Mucosa of gallbladder (tissue), 1 donor: ENCODE results near the gene SLC7A7. TPM values are rescaled to one million over a fixed set of nuclear protein-coding genes. Genes with fewer than 3 reads are reported as not detected.
"Not testable (repeated sequence)": the region's sequence is repeated elsewhere in the genome, so short reads cannot be mapped to it uniquely, and the experiment has no call there.

ENCODE experiments used
- DNase-seq: peaks from one replicate; pipeline ENCODE4 v3.0.0-alpha.2; 2020; ENCODE audit warnings: low spot score
- total RNA-seq: library from RNA; stranded (reverse); gene quantifications from one replicate; pipeline ENCODE4 v1.2.1, GENCODE V29; 2021
- donor health status: DM: no; HTN: no; CAD: no.

SLC7A7 gene
- total RNA-seq, 1 donor from 2014 or later = 72.7 TPM

DNA sequence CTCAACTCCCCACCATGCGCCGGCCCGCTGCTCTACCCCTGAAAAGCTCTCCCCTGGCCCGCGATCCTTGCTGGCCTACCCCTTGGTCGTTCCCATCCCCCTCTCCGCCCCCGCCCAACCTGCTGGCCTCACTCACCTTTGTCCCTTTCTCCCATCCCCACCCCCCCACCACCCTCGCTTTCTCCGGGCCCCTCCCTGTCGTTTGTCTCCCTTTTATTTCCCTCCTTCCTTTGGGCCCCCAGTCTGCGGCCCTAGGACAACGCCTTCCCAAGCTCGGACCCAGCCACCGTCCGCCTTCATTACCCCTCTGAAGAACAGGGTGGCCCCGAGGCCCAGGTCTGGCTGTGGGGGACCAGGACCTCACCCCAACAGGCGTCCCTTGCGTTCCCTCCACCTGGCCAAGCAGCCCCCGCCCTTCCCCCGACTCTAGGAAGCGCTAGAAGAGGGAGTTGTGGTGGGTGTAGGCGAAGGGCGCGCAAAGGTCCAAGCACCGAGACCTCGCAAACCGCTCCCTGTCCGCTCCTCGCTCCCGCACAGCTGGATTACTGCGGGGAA lies 6.9 kb upstream of the SLC7A7 start:
- no peak for DNase-seq

DNA sequence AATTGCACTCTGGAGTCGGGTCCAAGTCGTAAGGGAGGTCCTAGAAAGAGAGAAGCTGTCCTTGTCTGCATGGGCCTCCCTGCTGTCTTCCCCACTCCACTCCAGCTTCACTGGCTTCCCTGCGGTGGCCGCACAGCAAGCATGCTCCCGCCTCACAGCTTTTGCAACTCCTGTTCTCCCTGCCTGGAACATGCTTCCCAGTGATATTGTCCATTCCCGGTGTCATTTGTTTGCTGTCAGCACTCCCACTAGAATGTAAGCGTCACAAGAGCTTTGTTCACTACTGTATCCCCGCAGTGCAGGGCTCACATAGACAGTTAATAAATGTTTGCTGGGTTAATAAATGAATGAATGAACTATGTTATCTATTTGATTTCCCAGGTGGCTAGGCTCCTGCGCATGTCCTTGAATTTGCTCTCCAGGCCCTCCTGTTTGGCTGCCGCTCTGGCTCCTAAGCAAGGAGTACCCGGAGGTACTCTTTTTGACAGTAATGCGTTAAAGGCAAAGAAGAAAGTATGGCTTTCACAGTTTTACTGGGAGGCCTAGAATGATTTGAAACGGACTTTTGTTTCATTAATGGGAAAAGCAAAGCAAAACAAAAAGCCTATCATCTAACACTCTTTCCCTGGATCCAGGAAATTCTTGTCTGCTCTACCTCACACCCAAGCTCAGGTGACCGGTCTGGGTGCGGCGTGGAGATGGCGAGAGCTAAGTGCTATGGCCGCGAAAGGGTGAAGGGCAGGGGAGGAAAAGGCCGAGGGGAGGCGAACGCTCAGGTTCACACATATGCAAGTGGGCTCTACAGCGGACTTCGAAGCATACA lies 6.2 kb upstream of the SLC7A7 start:
- peak; percentile 77 for DNase-seq

DNA sequence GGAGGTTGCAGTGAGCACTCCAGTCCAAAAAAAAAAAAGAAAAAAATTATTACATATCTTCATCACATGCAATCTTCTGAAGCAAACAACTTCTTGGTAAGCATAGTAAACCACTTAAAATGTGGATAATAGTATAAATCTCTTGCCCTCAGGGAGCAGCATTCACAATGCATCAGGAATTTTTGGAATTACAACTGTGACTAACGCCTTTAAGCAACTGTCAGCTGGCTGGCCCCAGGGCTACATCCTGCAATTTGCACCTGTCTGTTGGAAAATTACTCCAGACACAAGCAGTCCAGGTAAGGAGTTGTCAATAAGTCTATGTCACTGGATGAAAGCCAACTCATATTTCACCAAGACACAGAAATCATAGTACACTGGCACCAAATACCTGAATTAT lies 5.5 kb upstream of the SLC7A7 start:
- DNase-seq = no peak

DNA sequence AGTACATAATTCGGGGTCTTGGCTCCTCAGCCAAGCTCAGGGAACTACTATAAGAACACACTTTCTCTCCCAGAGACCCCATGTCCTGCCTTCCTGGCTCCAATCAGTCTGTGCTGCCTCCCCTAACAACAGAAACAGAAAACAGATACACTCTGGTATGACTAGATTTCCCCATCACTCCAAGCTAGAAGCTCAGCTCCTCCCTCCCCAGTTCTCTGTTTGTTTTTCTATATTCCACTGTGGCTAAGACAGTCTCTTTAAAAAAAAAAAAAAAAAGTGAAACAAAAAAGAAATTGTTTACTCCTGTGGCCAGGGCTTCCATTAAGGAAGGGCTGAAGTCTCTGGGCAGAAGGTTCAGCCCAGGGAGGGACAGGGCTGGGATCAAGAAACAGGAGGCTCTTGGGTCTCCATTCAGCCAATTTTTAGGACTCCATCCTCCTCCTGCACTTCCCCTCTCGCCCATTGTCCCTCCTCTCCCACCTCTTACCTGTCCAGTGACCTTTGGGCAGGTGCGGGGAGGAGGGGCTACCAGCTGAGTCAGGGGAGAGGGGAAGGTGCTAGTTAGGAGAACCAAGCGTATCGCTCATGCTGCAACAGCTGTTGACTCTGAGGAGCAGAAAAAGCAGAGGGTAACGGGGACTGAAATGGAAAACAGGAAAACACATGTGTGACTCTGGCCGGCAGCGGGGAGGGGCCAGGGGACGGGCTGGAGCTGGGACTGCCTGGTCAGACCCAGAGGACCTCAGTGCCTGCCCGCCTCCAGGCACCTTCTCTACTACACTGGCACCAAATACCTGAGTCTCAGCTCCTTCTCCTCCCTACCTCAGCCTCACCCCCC lies 4.1 kb upstream of the SLC7A7 start:
- peak; percentile 64 for DNase-seq

DNA sequence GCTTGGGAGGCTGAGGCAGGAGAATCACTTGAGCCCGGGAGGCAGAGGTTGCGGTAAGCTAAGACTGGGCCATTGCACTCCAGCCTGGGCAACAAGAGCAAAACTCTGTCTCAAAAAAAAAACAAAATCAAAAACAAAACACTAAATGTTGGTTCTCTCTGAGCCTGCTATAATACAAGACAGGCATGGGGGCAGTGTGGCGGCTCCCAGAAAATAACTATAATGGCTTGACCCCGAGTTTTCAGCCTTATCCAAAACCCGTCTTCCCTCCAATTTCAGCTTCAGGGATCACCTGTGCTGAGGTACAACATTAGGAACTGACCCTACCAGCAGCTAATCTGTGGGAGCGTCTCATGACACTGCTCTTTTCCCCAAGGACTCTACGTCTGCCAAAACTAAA lies 862 bp downstream of the SLC7A7 start:
- DNase-seq = no peak

DNA sequence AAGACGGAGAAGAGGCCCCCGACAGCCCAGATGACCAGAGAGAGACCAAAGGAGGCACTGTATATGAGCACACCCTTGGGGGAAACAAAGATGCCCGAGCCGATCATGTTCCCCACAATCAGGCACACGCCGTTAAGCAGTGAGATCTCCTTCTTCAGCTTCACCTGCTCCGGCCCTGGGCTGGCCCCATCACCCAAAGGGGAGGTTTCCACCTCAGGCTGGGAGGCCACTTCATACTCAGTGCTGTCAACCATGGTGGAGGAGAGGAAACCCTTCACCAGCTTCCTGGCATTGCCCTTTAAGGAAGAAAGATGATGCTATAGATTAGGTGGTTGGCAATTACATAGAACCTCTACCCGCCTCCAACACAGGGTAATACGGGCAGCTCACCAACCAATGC lies 2.1 kb downstream of the SLC7A7 start:
- DNase-seq = no peak

DNA sequence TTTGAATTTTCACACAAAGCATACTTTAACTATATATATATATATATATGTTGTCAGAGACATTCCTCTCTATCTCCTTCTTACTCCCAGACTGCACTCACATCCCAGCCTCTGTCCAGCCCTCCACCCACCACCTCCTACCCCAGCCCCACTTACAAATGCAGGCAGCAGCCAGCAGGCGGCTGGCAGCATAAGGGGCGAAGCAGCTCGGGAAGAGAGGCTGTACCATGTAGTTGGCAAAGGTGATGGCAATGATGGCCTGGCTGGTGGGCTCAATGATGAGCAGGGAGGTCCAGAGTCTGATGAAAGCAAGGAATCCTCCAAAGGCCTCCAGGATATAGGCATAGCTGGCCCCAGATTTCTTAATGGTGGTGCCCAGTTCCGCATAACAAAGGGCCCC lies 2.5 kb downstream of the SLC7A7 start:
- DNase-seq = no peak

DNA sequence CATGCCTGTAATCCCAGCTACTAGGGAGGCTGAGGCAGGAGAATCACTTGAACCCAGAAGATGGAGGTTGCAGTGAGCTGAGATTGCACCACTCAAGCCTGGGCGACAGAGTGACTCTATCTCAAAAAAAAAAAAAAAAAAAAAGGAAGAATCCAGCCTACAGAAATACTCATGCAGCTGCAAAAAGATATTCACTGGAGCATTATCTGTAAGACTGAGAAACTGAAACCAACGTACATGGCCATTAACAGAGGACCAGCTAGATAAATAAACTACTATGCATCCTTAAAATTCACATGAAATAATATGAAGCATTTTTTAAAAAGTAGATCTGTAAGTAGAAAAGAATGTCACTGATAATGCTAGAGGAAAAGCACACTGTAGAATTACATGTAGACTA lies 3.5 kb downstream of the SLC7A7 start:
- no peak for DNase-seq

DNA sequence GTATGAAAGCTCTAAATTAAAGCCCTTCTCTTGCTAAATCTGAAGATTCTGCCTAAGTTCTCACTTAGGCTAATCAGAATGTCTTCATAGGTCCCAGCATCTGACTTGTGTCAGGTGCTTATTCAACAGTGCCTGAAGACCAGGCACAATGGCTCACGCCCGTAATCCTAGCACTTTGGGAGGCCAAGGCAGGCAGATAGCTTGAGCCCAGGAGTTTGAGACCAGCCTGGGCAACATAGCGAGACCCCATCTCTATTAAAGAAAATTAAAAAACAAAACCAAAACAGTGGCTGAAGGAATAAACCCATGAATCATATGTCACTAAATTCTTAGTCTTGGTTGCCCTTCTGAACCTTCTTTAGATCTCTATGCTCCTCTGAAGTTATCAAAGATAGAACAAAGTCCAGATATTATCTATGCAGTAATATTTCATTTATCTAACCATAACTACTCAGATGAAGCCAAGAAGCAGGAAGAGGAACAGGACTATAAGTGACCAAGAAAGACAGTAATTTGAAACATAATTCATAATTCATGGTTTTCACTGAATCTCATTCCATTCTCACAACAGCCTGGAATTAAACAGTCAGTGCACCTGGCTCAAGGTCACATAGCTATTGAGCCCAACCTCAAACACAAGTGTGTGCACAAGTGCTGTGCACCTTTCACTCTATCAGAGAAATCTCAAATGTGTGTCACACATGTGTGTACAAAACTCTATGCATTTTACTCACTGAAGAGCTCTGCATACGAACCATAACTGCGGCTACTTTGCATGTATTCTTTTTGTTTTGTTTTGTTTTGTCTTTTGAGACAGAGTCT lies 6.6 kb downstream of the SLC7A7 start:
- no peak for DNase-seq

DNA sequence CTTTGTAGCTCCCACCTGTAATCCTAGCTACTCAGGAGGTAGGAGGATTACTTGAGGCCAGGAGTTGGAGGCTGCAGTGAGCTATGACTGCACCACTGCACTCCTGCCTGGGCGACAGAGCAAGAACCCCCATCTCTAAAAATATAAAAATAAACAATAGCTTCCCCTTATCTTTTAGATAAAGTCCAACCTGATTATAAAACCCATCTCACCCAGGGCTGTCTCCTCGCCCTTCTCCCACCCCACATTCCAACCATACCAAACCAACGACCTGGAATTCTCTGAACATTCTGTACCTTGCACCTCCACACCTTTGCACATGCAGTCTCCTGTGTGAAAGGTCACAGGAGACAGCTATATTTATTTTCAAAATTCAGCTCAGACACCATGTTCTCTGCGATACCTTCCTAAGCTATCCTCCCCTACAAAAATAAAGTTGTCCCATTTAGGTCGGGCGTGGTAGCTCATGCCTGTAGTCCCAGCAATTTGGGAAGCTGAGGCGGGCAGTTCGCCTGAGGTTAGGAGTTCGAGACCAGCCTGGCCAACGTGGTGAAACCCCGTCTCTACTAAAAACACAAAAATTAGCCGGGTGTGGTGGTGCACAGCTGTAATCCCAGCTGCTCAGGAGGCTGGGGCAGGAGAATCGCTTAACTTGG lies 7.7 kb downstream of the SLC7A7 start:
- DNase-seq = peak; percentile 68

DNA sequence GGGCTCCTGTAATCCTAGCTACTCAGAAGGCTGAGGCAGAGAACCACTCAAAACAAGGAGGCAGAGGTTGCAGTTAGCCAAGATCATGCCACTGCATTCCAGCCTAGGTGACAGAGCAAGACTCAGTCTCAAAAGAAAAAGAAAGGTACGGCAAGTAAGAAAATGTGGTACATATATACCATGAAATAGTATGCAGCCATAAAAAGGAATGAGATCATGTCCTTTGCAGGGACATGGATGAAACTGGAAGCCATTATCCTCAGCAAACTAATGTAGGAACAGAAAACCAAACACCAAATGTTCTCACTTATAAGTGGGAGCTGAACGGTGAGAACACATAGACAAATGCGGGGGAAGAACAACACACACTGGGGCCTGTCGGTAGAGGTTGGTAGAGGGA lies 10.0 kb downstream of the SLC7A7 start:
- not testable (repeated sequence) for DNase-seq

DNA sequence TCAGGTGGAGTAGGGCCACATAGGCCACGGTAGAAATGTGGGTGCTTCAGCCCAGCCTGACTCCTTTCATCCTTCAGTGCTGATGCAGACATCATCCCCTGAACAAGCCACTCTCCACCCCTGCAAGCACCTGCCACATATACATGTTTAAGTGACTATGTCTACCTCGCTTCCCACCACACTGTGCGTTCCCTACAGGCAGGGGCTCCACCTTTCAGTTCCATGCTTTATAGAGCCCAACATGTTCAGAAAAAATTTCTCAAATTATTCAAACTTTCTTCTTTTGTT lies 11.6 kb downstream of the SLC7A7 start:
- DNase-seq = no peak

DNA sequence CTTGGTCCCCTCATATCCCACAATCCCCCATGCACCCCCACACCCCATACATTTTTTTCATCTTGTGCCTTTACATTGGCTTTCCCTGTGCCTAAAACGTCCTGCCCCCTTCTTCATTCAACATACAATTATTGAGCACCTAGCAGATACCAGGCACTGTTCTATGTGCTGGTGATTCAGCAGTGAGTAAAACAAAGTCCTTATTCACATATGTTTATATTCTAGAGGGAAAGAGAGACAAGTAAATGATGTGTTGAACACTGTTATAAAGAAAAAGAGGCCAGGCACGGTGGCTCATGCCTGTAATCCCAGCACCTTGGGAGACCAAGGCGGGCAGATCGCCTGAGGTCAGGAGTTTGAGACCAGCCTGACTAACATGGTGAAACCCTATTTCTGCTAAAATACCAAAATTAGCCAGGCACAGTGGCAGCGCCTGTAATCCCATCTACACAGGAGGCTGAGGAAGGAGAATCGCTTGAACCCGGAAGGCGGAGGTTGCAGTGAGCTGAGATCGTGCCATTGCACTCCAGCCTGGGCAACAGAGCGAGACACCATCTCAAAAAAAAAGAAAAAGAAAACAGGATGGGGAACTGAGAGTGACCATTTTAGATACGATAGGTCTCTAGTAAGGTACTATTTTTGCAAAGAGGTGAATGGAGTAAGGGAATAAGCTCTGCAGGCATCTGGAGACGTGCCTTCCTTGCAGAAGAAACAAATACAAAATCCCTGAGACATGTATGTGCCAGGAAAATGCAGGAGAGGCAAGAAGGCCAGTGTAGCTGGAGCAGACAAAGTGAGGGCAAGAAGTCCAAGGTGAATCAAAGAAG lies 12.2 kb downstream of the SLC7A7 start:
- no peak for DNase-seq

DNA sequence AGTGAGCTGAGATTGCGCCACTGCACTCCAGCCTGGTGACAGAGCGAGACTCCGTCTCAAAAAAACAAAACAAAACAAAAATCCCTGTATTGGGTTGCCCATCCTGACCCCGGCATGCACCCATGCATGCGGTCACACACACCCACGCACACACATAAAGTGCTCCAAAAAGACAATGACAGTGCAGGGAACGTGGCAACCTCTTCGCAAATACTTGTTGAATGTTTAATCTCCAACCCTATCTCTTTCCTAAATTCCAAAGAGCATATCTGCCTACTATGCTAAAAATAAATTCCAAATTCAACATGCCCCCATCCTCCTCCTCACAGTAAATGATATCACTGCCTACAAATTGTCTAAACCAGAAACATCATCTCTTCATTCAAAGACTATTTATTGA lies 13.5 kb downstream of the SLC7A7 start:
- DNase-seq = no peak

DNA sequence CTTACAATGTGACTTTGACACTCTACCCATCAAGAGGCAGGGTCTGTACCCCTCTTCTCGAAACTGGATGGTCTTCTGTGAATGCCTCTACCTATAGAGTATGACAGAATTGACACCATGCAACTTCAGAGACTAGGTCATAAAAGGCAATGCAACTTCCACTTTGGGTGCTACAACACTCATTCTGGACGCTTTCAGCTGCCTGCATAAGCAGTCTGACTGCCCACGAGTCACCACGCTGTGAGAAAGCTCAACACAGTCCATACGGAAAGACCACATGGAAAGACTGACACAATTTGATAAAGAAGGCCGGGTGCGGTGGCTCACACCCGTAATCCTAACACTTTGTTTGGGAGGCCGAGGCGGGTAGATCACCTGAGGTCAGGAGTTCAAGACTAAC lies 14.9 kb downstream of the SLC7A7 start:
- no peak for DNase-seq

DNA sequence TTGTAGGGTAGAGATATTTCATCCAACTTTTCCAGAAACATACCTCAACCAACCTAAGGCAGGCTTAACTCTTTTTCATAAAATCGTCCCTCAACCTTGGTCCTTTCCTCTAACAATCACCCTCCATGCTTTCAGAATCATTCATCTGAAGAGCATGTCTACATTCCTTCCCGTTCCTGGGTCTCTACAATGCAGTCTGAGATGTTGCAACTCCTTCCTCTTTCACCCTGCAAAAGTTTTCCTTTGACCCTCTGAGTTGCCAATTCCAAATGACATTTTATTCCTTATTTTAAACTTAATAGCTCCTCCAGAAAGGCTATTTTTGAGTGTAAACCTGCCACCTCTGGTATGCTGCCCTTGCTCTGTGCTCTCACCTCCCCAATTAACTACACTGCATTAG lies 16.7 kb downstream of the SLC7A7 start:
- DNase-seq = no peak

DNA sequence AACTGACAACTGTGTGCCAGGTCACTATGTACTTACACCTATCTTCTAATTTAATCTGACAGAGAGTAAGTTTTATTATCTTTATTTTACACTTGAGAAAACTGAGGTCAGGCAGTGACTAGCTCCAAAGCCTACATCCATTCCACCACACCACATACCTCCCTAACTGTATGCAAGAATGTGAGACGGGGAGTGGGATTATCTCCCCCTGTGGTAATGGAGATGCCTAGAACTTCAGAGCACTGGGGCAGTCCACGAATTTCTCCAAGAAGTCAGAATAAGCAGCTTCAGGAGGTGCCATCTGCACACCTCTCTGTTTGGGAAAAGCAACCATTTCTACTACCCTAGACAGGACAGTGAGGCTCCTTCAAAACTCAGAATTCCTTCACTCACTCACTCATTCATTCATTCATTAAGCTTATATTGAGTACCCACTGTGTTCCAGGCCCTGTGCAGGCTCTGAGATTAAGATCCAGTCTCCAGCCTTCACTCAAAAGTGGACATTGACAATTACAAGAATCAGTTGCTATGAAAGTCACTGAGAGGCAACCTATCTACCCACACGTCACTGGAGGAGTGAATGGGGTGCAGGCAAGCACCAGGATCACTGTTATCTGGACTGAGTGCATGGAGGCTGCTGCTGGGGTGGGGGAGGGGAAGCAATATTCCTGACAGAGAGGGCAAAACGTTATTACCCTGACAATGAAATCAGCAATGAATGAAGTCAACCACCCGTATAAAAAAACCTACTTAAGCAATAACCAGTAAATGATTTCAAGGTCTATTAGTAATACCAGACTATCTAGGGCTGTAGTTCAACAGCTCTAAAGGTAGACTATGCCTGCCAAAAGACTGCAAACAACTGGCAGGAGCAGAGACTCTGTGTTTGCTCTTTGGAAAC lies 18.0 kb downstream of the SLC7A7 start:
- DNase-seq = no peak

DNA sequence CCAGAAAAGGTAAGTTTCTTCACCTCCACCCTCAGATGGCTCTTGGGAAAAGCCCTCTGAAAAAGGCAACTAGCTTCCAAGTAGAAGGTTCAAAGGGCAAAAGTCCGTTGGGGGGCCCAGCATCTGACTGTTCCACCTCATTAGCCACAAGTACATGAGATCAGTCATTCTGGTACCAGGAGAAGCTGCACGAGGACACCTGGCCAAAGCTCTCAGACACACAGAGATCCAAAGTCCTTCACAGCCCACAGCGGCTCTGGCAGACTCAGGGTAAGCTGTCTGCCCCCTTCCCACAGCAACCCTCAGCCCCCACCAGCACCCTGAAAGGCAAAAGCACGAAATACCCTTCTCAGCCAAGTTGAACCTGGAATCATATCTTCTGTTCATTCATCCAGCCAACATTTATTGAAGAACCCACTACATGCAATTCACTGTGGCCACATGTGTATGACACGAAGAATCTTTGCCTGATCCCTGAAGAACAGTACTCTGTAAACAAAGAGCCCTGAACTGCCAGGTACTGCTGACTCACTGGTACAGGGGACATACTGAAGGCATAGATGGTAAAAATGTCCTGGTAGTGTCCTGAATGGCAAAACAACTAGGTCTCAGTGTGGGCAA lies 19.0 kb downstream of the SLC7A7 start:
- DNase-seq = no peak

DNA sequence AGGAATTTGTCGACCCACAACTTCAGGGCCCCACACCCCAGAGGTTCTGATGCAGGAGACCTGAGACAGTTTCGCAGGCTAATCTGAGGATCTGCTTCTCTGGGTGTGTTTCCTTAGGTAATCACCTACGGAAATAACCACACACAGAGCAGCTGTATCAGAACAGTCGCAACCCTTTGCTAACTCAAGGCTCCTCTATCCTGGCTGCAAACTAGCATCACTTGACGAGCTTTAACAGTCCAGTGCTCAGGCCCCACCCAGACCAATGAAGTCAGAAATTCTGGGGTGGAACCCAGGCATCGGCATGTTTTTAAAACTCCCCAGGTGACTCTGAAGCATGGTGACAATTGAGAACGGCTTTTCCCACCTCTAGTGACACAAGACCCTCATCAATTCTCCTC lies 20.7 kb downstream of the SLC7A7 start:
- DNase-seq = no peak
